K562 (cell line): ENCODE measurements around the gene COPS4. TPM values are rescaled to one million over a fixed set of nuclear protein-coding genes. Genes with fewer than 3 reads are reported as not detected.

Source experiments
- ELF2 ChIP-seq: fragments of 250-450 bp; sonication (Bioruptor Pico); IDR thresholded peaks from 2 replicates; pipeline ENCODE4 v1.5.0; 2021; ENCODE audit warnings: mild to moderate bottlenecking
- MTA2 ChIP-seq: fragments of 450-650 bp; IDR thresholded peaks from 2 replicates; pipeline ENCODE4 v1.6.1; 2016; ENCODE audit warnings: low read depth
- NONO ChIP-seq, 2 experiments: fragments of 200-400 bp in 1 of 2; fragments of 450-650 bp in 1 of 2; formaldehyde crosslinking in 1 of 2; IDR thresholded peaks; 2 replicates each; pipeline ENCODE4 v1.6.1; 2017; ENCODE audit warnings: low read depth in 2 of 2, mild to moderate bottlenecking in 2 of 2, moderate library complexity in 2 of 2, low read length in 1 of 2
- RBM25 ChIP-seq: fragments of 200-400 bp; formaldehyde crosslinking; IDR thresholded peaks from 2 replicates; pipeline ENCODE4 v1.6.1; 2018; ENCODE audit warnings: low read length, low read depth, moderate library complexity; ENCODE audit not compliant: severe bottlenecking
- UBTF ChIP-seq, 2 experiments: IDR thresholded peaks; 2 replicates each; pipeline ENCODE4 v1.6.1; 2012; ENCODE audit warnings: improper control_type of control experiment in 2 of 2, low read depth in 2 of 2, low read length in 2 of 2, borderline replicate concordance in 1 of 2
- ZHX1 ChIP-seq: fragments of 150-350 bp; conservative IDR thresholded peaks from 2 replicates; pipeline ENCODE4 v1.6.1; 2014; ENCODE audit warnings: low read length
- polyA plus RNA-seq, 8 experiments: library from polyadenylated mRNA; depleted of rRNA in 4 of 8; stranded (reverse) in 5 of 8; unstranded in 3 of 8; fragments of >200 nt; fragmentation: Nextera tagmentation in 2 of 8; fragmentation: Illumina TruSeq in 1 of 8; extraction: Ambion mirVana in 2 of 8; extraction: Trizol in 1 of 8; gene quantifications; 2 replicates each; pipeline versions ENCODE4 v1.2.1 to v1.2.3, GENCODE V29; 2011 to 2014; ENCODE audit warnings: inconsistent platforms in 1 of 8, missing spikeins in 1 of 8
- total RNA-seq, 7 experiments: library from RNA; depleted of rRNA in 6 of 7; stranded (reverse); fragments of >200 nt in 6 of 7; fragmentation: Illumina TruSeq in 2 of 7; extraction: Trizol in 2 of 7; gene quantifications; 2 replicates each; pipeline versions ENCODE4 v1.2.1 to v1.2.3, GENCODE V29; 2011 to 2021; ENCODE audit warnings: low replicate concordance in 1 of 7
- TF ChIP-seq, protein P1 (sequence below), 2 experiments: fragments of 450-650 bp; IDR thresholded peaks; 2 replicates each; pipeline ENCODE4 v1.6.1; 2018; ENCODE audit warnings: mild to moderate bottlenecking in 2 of 2, low read depth in 1 of 2; ENCODE audit not compliant: partially characterized antibody in 2 of 2
- TF ChIP-seq, protein P2 (sequence below): sonication (generic); IDR thresholded peaks from 2 replicates; pipeline ENCODE4 v1.6.1; 2016
- TF ChIP-seq, protein P3 (sequence below): fragments of 250-450 bp; sonication (Bioruptor Pico); IDR thresholded peaks from 2 replicates; pipeline ENCODE4 v1.5.0; 2020; ENCODE audit warnings: mild to moderate bottlenecking, borderline replicate concordance
- TF ChIP-seq, protein P4 (sequence below): fragments of 450-650 bp; IDR thresholded peaks from 2 replicates; pipeline ENCODE4 v1.6.1; 2016

COPS4 gene
- total and polyA plus RNA-seq, 9 of the 15 experiments (the other 6 are each of a cell fraction or from before 2014, with no cell fraction given): 44.7 to 180 (median 70.9) TPM

DNA sequence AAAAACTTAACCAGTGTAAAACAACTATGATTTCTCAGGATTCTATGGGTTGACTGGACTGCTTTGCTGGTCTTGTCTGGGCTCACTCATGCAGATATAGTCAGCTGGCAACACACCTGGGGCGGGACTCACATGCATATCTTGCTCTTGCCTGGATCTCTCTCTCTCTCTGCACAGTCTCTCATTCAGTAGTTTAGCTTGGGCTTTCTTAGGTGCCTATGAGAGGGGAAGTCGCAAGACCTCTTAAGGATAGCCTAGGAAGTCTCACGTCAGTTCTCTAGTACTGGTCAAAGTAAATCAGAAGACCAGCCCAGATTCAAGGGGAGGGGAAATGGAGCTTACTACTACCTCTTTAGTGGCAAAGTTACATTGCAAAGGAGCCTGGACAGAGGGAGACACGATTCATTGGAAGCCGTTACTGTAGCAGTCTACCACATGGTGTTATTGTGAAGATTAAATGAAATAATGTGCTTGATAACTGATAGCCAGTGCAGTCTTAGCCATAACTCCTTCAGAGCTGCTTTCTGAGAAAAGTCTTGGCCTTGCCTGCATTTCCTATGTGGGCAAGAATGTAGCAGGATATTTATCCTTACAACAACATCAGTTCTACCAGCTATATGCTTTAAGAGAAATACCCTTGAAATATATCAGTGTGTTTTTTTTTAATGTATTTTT, 2.1 kb downstream of the COPS4 start (continued):
- TF ChIP-seq, protein P1, sequence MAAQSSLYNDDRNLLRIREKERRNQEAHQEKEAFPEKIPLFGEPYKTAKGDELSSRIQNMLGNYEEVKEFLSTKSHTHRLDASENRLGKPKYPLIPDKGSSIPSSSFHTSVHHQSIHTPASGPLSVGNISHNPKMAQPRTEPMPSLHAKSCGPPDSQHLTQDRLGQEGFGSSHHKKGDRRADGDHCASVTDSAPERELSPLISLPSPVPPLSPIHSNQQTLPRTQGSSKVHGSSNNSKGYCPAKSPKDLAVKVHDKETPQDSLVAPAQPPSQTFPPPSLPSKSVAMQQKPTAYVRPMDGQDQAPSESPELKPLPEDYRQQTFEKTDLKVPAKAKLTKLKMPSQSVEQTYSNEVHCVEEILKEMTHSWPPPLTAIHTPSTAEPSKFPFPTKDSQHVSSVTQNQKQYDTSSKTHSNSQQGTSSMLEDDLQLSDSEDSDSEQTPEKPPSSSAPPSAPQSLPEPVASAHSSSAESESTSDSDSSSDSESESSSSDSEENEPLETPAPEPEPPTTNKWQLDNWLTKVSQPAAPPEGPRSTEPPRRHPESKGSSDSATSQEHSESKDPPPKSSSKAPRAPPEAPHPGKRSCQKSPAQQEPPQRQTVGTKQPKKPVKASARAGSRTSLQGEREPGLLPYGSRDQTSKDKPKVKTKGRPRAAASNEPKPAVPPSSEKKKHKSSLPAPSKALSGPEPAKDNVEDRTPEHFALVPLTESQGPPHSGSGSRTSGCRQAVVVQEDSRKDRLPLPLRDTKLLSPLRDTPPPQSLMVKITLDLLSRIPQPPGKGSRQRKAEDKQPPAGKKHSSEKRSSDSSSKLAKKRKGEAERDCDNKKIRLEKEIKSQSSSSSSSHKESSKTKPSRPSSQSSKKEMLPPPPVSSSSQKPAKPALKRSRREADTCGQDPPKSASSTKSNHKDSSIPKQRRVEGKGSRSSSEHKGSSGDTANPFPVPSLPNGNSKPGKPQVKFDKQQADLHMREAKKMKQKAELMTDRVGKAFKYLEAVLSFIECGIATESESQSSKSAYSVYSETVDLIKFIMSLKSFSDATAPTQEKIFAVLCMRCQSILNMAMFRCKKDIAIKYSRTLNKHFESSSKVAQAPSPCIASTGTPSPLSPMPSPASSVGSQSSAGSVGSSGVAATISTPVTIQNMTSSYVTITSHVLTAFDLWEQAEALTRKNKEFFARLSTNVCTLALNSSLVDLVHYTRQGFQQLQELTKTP (IDR thresholded peaks at IDR 0.05; ENCODE audit: low read depth in 1 of 2, partially characterized antibody in 2 of 2): no peak
- TF ChIP-seq NONO (IDR thresholded peaks at IDR 0.05; ENCODE audit: low read depth in 2 of 2, low read length in 1 of 2) (no peak), ZHX1 (no peak), RBM25 (no peak), MTA2 (no peak), UBTF (IDR thresholded peaks at IDR 0.05; ENCODE audit: borderline replicate concordance in 1 of 2, low read depth in 2 of 2, low read length in 2 of 2) (no peak), ELF2 (CRISPR knock-in tag) (no peak)
- TF ChIP-seq, protein P2, sequence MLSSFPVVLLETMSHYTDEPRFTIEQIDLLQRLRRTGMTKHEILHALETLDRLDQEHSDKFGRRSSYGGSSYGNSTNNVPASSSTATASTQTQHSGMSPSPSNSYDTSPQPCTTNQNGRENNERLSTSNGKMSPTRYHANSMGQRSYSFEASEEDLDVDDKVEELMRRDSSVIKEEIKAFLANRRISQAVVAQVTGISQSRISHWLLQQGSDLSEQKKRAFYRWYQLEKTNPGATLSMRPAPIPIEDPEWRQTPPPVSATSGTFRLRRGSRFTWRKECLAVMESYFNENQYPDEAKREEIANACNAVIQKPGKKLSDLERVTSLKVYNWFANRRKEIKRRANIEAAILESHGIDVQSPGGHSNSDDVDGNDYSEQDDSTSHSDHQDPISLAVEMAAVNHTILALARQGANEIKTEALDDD: peak; percentile 85
- TF ChIP-seq, protein P3, sequence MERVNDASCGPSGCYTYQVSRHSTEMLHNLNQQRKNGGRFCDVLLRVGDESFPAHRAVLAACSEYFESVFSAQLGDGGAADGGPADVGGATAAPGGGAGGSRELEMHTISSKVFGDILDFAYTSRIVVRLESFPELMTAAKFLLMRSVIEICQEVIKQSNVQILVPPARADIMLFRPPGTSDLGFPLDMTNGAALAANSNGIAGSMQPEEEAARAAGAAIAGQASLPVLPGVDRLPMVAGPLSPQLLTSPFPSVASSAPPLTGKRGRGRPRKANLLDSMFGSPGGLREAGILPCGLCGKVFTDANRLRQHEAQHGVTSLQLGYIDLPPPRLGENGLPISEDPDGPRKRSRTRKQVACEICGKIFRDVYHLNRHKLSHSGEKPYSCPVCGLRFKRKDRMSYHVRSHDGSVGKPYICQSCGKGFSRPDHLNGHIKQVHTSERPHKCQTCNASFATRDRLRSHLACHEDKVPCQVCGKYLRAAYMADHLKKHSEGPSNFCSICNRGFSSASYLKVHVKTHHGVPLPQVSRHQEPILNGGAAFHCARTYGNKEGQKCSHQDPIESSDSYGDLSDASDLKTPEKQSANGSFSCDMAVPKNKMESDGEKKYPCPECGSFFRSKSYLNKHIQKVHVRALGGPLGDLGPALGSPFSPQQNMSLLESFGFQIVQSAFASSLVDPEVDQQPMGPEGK (CRISPR knock-in tag): no peak
- TF ChIP-seq, protein P4, sequence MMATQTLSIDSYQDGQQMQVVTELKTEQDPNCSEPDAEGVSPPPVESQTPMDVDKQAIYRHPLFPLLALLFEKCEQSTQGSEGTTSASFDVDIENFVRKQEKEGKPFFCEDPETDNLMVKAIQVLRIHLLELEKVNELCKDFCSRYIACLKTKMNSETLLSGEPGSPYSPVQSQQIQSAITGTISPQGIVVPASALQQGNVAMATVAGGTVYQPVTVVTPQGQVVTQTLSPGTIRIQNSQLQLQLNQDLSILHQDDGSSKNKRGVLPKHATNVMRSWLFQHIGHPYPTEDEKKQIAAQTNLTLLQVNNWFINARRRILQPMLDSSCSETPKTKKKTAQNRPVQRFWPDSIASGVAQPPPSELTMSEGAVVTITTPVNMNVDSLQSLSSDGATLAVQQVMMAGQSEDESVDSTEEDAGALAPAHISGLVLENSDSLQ: no peak
